SK-N-SH (cell line): ENCODE results near the gene TXN2.

ENCODE experiments used
- CHD2 ChIP-seq: fragments of 150-350 bp; IDR thresholded peaks from 2 replicates; pipeline ENCODE4 v1.6.1; 2018; ENCODE audit warnings: low read length; ENCODE audit not compliant: partially characterized antibody
- EP300 ChIP-seq, 2 experiments: IDR thresholded peaks; 2 replicates each; pipeline versions ENCODE4 v1.4.0 to v1.6.1; 2012; ENCODE audit warnings: borderline replicate concordance in 1 of 2, low read depth in 1 of 2, low read length in 1 of 2
- EZH2phosphoT487 ChIP-seq: fragments of 200-600 bp; sonication (generic); IDR thresholded peaks from 2 replicates; pipeline ENCODE4 v1.6.1; 2017; ENCODE audit warnings: low read depth, mixed run types, mild to moderate bottlenecking, antibody characterized with exemption, moderate library complexity, borderline replicate concordance
- POLR2AphosphoS5 ChIP-seq: IDR thresholded peaks from 2 replicates; pipeline ENCODE4 v1.6.1; 2012; ENCODE audit warnings: low read depth, low read length
- RCOR1 ChIP-seq: fragments of 150-350 bp; IDR thresholded peaks from 2 replicates; pipeline ENCODE4 v1.6.1; 2017; ENCODE audit warnings: antibody characterized with exemption, low read length
- TAF1 ChIP-seq: IDR thresholded peaks from 2 replicates; pipeline ENCODE4 v1.6.1; 2012; ENCODE audit warnings: low read depth, mild to moderate bottlenecking, low read length, moderate library complexity, borderline replicate concordance
- TF ChIP-seq, protein P1 (sequence below): fragments of 200-600 bp; sonication (generic); IDR thresholded peaks from 2 replicates; pipeline ENCODE4 v1.6.1; 2017; ENCODE audit warnings: antibody characterized with exemption, mild to moderate bottlenecking, moderate library complexity
- TF ChIP-seq, protein P2 (sequence below): IDR thresholded peaks from 2 replicates; pipeline ENCODE4 v1.6.1; 2012; ENCODE audit warnings: mild to moderate bottlenecking, low read depth, low read length, moderate library complexity
- TF ChIP-seq, protein P3 (sequence below): IDR thresholded peaks from 2 replicates; pipeline ENCODE4 v1.4.0; 2012; ENCODE audit warnings: low read depth, borderline replicate concordance

DNA sequence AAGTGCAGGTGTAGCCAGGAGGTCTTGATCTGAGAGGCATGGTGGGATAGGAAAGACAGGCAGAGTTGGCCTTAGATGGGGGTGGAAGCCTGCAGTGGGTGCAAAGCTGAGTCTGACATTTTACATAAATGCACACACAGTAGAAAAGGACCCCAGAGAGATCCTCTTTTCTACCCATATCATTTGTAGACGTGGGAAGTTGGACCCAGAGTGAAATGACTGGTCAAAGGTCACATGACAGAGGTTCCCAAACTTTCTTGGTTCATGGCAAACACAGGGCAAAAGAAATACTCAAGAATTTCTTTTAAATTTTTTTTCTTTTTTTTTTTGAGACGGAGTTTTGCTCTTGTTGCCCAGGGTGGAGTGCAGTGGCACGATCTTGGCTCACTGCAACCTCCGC, 31.6 kb upstream of the TXN2 start:
- TF ChIP-seq, protein P1, sequence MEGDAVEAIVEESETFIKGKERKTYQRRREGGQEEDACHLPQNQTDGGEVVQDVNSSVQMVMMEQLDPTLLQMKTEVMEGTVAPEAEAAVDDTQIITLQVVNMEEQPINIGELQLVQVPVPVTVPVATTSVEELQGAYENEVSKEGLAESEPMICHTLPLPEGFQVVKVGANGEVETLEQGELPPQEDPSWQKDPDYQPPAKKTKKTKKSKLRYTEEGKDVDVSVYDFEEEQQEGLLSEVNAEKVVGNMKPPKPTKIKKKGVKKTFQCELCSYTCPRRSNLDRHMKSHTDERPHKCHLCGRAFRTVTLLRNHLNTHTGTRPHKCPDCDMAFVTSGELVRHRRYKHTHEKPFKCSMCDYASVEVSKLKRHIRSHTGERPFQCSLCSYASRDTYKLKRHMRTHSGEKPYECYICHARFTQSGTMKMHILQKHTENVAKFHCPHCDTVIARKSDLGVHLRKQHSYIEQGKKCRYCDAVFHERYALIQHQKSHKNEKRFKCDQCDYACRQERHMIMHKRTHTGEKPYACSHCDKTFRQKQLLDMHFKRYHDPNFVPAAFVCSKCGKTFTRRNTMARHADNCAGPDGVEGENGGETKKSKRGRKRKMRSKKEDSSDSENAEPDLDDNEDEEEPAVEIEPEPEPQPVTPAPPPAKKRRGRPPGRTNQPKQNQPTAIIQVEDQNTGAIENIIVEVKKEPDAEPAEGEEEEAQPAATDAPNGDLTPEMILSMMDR: no peak
- TF ChIP-seq EP300 (IDR thresholded peaks at IDR 0.05; ENCODE audit: borderline replicate concordance in 1 of 2, low read depth in 1 of 2, low read length in 1 of 2) (no peak), CHD2 (no peak), TAF1 (no peak), POLR2AphosphoS5 (no peak), RCOR1 (no peak), EZH2phosphoT487 (no peak)
- TF ChIP-seq, protein P2, sequence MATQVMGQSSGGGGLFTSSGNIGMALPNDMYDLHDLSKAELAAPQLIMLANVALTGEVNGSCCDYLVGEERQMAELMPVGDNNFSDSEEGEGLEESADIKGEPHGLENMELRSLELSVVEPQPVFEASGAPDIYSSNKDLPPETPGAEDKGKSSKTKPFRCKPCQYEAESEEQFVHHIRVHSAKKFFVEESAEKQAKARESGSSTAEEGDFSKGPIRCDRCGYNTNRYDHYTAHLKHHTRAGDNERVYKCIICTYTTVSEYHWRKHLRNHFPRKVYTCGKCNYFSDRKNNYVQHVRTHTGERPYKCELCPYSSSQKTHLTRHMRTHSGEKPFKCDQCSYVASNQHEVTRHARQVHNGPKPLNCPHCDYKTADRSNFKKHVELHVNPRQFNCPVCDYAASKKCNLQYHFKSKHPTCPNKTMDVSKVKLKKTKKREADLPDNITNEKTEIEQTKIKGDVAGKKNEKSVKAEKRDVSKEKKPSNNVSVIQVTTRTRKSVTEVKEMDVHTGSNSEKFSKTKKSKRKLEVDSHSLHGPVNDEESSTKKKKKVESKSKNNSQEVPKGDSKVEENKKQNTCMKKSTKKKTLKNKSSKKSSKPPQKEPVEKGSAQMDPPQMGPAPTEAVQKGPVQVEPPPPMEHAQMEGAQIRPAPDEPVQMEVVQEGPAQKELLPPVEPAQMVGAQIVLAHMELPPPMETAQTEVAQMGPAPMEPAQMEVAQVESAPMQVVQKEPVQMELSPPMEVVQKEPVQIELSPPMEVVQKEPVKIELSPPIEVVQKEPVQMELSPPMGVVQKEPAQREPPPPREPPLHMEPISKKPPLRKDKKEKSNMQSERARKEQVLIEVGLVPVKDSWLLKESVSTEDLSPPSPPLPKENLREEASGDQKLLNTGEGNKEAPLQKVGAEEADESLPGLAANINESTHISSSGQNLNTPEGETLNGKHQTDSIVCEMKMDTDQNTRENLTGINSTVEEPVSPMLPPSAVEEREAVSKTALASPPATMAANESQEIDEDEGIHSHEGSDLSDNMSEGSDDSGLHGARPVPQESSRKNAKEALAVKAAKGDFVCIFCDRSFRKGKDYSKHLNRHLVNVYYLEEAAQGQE: no peak
- TF ChIP-seq, protein P3, sequence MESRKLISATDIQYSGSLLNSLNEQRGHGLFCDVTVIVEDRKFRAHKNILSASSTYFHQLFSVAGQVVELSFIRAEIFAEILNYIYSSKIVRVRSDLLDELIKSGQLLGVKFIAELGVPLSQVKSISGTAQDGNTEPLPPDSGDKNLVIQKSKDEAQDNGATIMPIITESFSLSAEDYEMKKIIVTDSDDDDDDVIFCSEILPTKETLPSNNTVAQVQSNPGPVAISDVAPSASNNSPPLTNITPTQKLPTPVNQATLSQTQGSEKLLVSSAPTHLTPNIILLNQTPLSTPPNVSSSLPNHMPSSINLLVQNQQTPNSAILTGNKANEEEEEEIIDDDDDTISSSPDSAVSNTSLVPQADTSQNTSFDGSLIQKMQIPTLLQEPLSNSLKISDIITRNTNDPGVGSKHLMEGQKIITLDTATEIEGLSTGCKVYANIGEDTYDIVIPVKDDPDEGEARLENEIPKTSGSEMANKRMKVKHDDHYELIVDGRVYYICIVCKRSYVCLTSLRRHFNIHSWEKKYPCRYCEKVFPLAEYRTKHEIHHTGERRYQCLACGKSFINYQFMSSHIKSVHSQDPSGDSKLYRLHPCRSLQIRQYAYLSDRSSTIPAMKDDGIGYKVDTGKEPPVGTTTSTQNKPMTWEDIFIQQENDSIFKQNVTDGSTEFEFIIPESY: no peak
